RWPE1 (cell line): ENCODE data around the gene TWSG1.
A peak's percentile ranks its signal among the peaks of the same experiment; 100 is the strongest.

ENCODE experiments used
- CTCF ChIA-PET: fragments of 350-600 bp; sonication (Branson Sonifier 250); formaldehyde crosslinking; extraction: SDS; loops from one replicate; lab custom pipeline; 2021; lab: Yijun Ruan, JAX
- POLR2A ChIA-PET: fragments of 400-600 bp; formaldehyde crosslinking; extraction: SDS; loops from one replicate; lab custom pipeline; 2020; ENCODE audit warnings: antibody characterized with exemption; ENCODE audit not compliant: low non-redundant PET; lab: Yijun Ruan, JAX
- DNase-seq: peaks from one replicate; pipeline ENCODE4 v3.0.0; 2012; ENCODE audit warnings: low spot score
- H3K27ac ChIP-seq: fragments of 450-650 bp; 2 replicates; pipeline ENCODE4 v1.5.1; 2017
- TF ChIP-seq, protein P1 (sequence below): fragments of 450-650 bp; conservative IDR thresholded peaks from 2 replicates; pipeline ENCODE4 v1.5.1; 2017; ENCODE audit warnings: low read depth, mild to moderate bottlenecking

The TWSG1 gene

DNA sequence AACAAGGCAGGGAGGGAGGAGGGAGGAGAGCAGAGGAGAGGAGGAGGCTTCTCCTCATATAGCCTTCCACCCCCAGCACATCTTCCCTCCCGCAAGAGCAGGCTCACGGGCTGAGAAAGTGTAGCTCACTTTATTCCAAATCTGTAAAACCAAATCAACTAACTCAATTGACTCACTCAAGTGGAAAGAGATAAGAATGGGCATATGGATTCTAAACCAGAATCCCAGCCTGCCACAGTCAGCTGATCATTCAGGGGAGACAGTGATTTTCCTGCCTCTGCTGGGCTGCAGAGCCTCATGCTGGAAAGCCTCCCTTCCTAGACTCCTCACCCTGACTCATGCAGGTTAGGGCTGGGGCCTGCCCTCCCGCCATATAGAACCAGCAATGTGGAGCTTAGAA, 4.2 kb upstream of the TWSG1 start:
- no peak overlapping the region for H3K27ac ChIP-seq
- DNase-seq, result no peak
- ChIA-PET POLR2A (no interaction called here), CTCF (no interaction called here)
- TF ChIP-seq, protein P1, sequence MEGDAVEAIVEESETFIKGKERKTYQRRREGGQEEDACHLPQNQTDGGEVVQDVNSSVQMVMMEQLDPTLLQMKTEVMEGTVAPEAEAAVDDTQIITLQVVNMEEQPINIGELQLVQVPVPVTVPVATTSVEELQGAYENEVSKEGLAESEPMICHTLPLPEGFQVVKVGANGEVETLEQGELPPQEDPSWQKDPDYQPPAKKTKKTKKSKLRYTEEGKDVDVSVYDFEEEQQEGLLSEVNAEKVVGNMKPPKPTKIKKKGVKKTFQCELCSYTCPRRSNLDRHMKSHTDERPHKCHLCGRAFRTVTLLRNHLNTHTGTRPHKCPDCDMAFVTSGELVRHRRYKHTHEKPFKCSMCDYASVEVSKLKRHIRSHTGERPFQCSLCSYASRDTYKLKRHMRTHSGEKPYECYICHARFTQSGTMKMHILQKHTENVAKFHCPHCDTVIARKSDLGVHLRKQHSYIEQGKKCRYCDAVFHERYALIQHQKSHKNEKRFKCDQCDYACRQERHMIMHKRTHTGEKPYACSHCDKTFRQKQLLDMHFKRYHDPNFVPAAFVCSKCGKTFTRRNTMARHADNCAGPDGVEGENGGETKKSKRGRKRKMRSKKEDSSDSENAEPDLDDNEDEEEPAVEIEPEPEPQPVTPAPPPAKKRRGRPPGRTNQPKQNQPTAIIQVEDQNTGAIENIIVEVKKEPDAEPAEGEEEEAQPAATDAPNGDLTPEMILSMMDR, result no peak

DNA sequence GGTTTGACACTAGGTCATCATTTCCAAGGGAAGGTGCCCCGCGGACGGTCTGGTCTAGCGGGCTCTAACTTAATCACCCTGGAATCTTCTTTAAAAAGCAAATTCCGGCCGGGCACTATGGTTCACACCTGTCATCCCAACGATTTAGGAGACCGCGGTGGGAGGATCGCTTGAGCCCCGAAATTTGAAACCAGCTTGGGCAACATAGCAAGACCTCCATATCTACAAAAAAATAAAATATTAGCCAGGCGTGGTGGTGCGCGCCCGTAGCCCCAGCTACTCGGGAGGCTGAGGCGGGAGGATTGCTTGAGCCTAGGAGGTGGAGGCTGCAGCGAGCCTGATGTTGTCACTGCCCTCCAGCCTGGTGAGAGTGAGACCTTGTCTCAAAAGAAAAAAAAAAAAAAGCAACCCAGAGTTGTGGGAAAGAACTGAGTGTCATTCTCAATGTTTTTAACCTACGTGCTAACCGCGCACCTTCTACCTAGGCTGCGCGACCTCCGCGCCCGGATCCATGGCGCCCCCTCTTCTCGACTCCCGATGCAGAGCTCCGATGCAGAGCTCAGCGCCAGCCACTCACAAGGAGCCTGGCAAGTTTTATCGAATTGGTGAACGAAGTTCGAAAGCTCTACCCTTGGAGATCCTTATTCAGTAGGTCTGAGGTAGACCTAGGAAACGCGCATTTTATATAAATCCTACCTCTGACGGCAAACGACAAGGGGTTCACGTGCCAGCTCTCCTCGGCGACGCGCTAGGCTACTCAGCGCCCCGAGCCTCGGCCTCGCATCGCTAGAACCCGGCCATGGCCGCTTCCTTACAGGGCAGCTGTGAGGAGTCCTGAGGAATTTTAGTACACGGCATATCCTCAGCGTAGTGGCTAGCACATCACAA, 888 bp upstream of the TWSG1 start:
- peak overlapping the region; percentile 79 for H3K27ac ChIP-seq
- POLR2A ChIA-PET, result no interaction called here
- CTCF ChIA-PET, result interaction anchor here (0.6 to 2.3 kb wide), 9 partner anchors 12 to 314 kb away, joined by 3 to 9 read pairs (median 3); no protein-coding TSS in a partner anchor
- DNase-seq, result peak; percentile 6
- TF ChIP-seq, protein P1, result no peak

DNA sequence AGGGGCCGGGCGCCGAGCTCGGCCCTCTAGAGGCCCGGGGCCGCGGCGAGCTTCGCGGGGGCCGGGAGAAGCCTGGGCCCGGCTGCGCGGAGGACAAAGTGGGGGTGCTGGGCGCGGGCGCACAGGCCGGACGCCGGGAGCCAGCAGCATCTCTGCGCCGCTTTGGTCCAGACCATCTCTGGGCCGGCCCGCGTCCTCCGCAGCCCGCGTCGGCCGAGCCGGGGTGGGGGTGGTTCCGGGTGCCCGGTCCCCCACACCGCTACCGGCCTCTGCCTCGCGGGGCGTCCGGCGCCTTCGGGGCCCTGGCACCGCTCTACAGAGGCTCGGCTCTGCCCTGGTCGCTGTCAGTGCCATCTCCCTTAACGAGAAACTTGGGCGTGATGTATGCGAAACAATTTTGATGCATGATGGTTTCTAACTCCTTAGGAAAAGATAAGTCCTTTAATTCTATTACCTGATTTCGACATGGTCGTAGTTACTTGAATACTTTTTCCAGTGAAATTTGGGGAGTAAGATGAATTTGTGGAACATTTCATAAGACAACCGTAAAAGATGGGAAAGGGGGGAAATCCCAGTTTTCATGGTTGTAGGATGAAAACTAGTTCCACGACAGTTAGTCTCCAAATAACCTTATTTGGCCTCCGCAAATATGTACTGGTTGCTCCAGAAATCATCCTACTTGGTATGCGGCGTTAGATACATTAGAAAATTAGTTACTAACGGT, 562 bp downstream of the TWSG1 start:
- CTCF ChIA-PET, result interaction anchor here (0.6 to 2.3 kb wide), 4 partner anchors 11 to 141 kb away, joined by 3 to 9 read pairs (median 5); no protein-coding TSS in a partner anchor
- TF ChIP-seq, protein P1, result no peak
- peak overlapping the region; percentile 79 for H3K27ac ChIP-seq
- DNase-seq, result peak; percentile 48
- POLR2A ChIA-PET, result no interaction called here

- CTCF ChIA-PET, result no interaction called here
- H3K27ac ChIP-seq, result no peak overlapping the region
- POLR2A ChIA-PET, result no interaction called here
- TF ChIP-seq, protein P1, result no peak
- DNase-seq, result no peak
Measured at GRCh38 chr18:9335697-9336045, 1.1 kb downstream of the TWSG1 start.

DNA sequence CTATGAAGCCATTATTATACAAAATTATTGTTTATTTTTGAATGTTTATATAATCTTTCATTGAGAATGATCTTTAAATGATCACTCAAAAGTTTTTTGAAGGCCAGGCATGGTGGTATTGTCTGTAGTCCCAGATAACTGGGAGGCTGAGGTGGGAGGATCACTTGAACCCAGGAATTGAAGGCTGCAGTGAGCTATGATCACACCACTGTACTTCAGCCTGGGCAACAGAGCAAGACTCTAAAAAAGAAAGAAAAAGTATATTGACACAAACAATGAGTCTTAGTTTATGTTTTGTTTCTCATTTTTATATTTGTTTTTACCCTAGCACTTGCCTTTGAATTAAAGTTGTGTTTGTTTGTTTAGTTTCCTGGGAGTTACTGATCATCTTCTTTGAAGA, 2.3 kb downstream of the TWSG1 start:
- ChIA-PET CTCF (no interaction called here), POLR2A (no interaction called here)
- DNase-seq, result no peak
- TF ChIP-seq, protein P1, result no peak
- no peak overlapping the region for H3K27ac ChIP-seq

- CTCF ChIA-PET, result no interaction called here
- no peak overlapping the region for H3K27ac ChIP-seq
- TF ChIP-seq, protein P1, result no peak
- POLR2A ChIA-PET, result no interaction called here
- DNase-seq, result no peak
Measured at GRCh38 chr18:9337873-9338272, 3.3 kb downstream of the TWSG1 start.
